ENCODE data around the gene CPZ.
"Not testable (repeated sequence)": the region's sequence is repeated elsewhere in the genome, so short reads cannot be mapped to it uniquely, and the experiment has no call there.

The CPZ gene

DNA sequence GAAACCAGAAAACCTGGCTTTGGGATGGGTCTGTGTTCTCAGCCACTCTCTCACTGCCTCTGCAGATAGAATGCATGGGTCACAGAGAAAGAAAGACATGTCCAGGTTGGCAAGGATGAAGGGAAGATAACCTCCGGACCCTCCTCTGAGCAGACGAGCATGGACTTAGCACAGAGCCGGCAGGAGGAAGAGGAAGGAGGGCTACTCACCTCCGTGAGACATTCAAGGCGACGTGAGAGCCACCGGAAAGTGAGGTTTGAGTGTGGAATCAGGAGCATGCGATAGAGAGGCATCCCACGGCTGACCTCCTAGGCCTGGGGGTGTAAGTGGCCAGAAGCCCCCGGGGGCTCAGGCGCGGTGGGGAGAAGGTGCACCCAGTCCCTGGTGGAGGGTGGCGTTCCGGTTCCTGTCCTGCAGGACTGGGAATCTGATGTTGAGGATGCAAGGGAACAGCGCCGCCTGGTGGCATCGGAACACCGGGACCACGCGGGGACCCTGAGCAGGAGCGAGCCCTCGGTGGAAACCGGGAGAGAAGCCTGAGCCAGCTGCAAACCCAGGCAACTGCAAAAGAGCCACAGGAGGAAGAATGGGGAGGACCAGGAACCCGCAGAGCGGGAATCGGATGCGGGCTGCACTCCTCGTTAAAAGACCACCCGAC, 43.5 kb downstream of the CPZ start:
- DNase-seq (ENCODE audit: low spot score) = not testable (repeated sequence)

DNA sequence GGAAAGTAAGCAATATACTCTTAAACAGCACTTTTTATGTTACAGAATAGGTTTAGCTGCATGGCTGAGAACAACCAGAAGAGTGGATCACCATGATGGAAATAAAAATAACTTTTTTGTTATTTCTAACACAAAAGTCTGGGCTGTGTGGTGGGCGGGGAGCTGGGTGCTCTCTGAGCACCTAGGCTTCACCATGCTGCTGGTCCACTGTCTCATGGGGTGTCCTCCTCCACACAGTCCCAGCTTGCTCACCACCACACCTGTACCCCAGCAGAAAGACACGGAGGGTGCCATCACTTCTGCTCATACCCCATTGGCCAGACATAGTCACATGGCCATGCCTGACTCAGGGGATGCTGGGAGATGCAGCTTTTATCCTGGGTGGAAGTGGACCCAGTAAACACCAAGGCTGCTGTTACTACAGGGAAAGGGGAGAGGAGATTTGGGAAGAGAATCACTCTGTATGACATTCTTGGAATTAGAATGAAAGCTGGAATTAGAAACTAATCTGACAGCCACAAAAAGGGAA, 45.0 kb downstream of the CPZ start:
- no peak for DNase-seq (ENCODE audit: low spot score)

DNA sequence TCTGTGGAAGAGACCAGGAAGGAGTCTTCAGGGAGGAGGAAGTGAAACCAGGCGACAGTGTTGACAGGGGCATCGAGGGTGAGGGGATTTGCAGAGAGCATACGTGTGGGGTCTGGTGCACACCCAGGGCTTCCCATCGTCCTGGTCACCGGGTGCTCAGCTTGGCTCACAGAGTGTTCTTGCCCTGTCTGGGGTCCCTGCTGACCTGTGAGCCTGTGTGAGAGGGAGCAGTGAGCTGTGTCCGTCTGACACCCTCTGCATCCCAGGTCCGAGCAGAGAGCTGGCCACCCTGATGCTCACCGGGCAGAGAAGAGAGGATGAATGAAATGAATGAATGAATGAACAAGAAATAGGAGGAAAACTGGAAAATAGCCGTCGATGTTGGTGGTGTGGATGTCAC, 46.5 kb downstream of the CPZ start:
- DNase-seq (ENCODE audit: low spot score) = no peak

DNA sequence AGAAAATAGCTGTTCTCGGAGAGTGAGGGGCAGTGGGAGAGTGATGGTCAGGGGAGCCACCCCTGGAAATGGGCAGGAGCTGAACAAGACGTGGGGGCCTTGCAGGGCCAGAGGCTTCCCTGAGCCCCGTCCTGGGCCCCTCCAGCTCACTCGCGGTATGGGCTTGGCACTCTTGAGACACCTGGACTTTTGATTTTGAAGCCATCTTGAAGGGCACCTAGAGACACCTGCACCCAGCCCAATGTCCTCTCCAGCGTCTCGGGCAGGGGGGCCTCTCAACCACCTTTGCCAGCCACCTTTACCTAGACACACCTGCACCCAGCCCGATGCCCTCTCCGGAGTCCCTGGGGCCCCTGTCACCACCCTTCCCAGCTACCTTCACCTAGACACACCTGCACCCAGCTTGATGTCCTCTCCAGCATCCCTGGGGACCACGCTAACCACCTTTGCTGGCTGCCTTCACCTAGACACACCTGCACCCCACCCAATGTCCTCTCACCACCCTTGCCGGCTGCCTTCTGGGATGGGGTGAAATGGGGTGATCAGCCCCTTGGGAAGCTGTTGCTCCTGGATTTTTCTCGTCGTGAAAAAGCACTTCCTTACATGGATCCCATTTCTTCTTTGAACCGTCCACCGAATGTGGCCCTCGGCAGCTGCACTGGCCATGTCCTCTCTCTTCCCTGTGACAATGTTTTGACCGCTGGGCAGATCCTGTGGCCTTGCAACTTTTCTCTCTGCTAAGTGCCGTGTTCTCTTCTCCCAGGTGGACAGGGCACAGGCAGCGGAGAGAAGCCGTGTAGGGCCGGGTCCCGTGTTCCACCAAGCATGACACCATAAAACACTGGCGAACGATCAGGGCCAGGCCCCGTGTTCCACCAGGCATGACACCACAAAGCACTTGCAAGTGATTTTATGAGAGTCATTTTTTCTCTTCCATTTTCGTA, 47.5 kb downstream of the CPZ start:
- no peak for DNase-seq (ENCODE audit: low spot score)

DNA sequence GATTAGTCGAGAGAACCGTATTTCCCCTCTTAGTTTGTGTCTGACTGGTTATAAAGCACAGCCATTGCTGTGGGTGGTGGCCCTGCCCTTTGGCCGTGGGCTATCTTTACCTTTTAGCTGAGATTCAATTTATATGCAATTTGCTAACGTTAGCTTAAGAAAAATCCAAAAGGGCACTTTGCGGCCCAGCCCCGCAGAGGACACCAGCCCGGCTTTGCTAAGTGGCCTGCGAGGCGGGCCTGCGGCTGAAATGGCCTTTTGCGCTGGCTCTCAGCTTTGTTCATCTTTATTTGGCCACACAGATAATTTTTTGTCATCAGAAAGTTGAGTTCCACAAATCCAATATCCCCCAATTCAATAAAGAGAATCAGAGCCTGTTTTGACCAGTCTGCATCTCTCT, 48.3 kb downstream of the CPZ start:
- no peak for DNase-seq (ENCODE audit: low spot score)

DNA sequence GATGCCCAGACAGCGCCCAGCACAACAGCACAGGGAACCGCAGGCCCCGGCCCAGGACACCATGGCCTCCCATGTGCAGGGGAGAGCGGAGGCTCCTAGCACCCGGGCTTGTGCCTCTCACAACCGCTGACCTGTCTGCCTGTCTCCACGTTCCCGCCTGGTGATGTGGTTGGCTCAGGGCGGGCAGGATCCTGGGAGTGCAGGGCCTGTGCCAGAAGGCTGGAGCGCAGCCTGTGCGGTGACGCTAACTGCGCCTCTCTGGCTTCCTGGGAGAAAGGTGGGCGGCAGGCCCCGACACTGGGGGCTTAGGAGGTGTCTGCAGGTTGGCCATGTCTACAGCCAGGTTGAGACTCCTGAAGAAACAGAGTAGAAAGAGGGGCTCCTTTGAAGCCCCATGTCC, 48.7 kb downstream of the CPZ start:
- DNase-seq (ENCODE audit: low spot score) = no peak

DNA sequence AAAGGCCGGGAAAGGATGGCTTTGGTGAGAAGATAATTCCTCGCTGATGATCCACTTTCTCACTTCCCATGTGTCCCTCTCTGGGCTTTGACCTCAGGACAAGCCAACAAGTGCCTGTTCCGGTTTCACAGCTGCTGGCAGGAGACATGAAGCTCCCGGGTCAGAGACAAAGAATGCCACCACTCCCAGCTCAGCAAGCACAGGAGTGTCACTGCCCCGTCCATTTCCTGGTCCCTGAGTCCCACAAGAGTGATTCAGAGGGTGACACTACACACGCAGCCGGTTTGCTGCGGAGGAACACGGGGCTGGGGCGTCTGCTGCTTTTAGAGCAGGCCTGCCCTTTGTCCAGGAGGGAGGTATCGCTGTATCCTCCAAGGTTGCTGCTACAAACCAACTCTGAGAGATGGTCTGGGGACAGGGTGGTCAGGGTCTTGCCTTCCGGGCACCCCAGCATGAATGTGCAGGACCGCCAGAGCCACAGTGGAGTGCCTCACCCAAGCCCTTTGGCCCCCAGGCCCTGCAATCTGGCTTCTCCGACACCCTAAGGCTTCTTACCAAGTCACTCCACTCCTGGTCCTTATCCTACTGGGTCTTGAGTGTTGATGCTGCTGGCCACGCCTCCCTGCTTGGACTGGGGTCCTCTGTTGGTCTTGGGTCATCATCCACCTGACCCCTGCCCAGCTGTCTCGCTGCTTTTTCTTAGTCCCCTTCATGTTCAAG, 49.5 kb downstream of the CPZ start:
- no peak for DNase-seq (ENCODE audit: low spot score)

DNA sequence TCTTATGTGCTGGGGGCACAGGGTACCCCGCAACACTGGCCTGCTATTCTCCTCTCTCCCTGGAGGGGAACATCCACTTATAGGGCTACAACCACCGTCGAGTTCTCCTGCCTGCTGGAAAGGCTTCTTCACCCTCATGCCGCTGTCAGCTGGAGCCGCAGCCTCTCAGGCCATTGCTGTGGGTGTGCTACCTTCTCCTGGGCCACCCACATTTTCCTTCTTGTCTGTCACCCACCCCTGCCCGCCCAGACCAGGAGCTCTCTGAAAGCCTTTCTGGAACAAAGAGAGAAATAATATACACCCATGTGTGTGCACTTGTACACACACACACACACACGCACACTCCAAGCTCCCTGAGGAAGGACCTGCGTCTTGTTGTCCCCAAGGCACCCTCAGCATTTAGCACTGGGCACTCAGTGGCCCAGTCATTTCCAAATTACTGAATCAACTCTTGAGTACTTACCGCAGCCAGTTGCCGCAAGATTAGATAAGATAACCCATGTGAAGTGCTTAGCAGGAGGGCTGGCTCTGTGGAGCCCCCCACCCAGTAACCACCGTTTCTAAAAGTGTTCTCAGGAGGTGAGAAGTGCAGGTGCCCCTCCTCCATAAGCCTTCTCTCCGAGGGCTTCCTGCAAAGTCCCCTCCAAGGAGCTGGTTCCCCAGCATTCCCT, 50.2 kb downstream of the CPZ start:
- DNase-seq (ENCODE audit: low spot score) = no peak

DNA sequence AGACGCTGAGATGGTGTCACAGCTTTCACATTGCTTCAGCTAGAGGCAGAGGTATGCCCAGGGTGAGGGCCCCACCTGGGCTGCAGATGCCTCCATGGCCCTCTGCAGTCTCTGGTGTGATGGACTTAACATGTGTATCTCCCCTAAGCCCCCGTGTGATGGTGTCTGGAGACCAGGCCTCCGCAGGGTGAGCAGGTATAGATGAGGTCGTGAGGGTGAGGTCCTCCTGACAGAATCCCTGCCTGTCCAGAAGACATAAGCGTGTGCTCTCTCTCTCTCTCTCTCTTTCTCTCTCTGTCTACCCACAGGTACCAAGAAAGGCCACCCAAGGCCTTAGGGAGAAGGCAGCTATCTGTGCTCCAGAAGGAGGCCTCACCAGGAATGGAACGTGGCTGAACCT, 50.9 kb downstream of the CPZ start:
- DNase-seq (ENCODE audit: low spot score) = no peak

DNA sequence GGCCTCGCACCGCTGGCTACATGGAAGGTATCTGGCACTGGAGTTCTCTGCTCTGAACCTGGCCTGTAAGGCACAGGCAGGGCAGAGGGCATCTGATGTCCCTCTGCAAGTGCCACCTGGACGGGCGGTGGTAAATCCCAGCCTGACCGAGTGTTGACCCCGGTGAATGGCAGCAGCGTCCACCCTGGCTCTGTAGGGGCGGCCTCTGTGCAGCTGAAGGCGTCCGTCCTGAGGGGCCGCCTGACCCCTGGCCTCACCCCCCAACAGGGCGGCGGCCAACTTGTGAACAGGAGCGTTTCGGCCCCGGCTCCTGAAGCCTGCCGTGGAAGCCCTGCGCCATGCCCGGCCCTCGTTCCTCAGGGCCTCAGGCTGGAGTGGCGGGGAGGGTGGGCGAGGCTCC, 51.4 kb downstream of the CPZ start:
- DNase-seq (ENCODE audit: low spot score) = no peak

DNA sequence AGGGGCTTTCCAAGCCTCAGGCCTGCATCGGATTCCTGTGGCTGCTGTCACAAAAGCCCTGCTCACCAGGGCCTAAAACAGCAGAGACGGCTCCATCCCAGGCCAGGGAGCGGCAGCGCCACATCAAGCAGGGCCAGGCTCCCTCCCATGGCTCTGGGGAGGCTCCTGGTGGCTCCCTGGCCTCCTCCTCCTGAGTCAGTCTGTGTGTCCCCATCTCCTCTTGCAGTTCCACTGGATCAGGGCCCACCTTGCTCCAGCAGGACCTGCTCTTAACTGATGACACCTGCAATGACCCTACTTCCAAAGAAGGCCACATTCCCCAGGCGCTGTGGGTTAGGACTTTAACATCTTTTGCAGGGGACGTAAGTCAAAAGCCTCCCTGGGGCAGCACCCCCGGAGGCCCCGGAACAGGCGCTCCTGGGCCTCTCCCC, 51.9 kb downstream of the CPZ start:
- no peak for DNase-seq (ENCODE audit: low spot score)

DNA sequence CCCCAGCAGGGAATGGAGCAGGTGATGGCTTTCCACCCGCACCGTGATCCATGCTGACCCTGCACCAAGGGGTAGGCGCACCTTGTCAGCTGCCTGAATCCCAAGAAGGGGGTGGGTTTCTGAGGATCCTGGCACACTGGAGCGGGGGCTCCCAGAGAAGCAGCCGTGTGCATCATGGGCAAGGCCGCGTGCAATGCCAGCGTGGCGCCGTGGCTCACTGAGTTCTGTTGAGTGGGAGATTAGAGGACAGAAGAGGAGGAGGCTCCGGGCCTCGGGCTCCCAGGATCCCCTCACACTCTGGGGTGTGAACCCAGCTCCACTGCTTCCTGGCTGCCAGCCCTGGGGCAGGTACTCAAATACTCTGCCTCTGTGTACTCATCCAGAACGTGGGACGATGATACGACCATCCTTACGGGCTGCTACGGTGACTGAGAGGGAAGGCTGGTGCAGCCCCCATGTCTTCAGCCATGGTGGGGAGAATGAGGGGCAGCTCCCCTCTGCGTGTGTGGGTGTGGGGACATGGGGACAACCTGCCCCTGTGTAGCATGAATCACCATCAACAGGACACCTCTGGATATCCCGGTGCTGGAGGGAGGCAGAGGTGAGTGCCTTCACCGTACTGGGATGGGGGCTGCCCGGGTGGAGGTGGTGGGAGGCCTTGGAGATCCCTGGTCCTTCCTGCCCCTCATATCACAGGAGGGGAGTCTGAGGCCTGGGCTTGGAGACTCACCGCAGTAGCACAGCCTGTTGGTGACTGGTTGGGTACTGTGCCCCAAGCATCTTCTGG, 52.6 kb downstream of the CPZ start:
- no peak for DNase-seq (ENCODE audit: low spot score)

DNA sequence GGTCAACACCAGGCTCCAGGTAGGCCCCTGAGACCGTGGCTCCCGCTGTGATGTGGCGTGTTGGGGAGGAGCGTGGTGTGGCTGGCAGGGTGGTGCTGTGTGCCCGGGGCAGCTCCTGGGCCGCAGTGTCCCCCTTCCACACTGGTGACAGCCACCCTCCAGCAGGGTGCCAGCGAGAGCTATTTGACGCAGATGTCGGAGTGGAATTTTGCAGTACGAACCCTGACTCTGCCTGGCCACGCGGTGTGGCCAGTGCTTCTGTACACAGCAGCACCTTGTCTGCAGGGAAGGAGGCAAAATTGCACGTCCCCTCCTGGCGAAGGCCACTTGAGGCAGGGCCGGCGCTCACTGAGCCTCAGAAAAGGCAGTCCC, 53.2 kb downstream of the CPZ start:
- no peak for DNase-seq (ENCODE audit: low spot score)

DNA sequence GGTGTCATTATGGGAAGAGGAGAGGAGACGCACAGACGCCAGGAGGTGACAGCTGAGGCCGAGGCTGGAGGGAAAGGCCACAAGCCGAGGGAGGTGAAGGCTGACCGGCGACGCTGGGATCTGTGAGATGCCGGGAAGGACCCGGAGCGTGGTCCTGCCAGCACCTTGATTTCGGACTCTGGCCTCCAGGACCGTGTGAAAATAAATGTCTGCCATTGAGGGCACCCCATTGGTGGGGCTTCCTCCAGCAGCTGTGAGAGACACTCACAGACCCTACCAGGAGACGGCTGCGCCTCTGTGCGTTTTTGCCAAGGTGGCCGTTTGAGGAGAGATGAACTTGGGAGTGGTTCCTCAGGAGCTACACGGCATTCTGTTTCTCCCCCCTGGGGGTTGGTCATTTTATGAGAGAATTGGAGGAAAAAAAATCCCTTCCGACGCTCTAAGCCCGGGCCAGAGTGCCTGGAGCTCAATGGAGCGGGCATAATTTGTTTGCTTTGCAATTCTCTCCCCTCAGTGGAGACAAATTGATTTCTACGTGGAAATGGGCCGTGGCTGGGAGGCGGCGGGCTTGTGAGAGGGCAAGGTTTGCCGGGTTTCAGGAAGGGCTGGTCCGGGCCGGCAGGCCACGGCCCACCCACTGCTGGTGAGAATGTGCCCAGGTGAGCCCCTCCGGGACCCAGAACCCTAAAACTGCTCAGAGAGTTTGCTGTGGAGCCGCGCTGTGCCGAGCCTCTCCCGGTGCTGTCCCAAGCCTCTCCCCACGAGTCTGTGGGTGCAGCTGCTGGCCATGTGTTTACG, 53.9 kb downstream of the CPZ start:
- DNase-seq (ENCODE audit: low spot score) = no peak

DNA sequence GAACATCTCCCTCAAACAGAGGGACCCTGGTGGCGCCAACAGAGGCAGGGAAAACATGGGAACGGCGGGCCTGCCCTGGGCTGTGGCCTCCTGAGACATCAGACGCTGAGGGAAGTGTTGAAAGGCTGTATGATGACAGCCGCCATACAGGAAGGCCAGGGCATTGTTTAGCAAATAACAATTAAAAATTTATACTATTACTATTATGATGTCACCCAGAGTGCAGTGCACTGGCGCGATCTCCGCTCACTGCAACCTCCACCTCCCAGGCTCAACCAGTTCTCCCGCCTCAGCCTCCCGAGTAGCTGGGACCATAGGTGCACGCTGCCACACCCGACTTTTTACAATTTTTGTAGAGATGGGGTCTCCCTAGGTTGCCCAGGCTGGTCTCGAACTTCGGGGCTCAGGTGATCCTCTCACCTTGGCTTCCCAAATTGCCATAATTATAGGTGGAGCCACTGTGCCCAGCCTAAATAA, 54.6 kb downstream of the CPZ start:
- no peak for DNase-seq (ENCODE audit: low spot score)

DNA sequence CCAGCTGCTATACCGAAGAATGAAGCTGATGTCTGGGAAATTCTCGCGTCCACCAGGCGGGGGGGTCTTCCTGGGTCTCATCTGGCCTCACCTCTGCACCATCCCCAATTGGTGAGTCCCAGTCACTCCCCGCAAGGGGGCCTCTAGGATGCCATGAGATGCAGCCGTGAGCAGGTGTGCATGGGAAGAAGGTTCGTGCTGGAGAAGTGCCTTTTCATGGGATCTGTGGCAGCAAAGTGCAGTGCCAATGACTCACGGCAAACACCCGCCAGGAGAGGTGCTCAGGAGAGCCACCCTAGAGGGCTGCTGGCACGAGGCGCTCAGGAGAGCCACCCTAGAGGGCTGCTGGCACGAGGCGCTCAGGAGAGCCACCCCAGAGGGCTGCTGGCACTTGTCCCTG, 55.1 kb downstream of the CPZ start:
- DNase-seq (ENCODE audit: low spot score) = no peak

DNA sequence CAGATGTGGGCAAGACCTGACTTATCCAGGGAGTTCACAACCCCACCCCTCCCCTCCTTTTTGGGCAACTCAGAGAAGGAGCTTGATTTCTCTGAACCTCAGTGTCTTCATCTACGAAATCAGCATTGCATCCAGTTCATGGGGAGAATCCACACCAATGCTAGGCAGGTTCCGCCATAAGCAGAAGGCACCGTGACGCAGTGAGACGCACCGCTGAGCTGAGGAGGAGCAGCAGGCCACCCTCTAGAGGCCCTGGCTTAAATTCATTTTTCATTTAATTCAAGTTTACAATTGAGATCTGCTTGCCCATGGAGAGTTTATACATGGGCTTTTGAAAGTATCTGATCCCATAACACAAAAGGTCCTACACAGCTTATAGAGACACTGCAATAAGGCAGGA, 55.7 kb downstream of the CPZ start:
- DNase-seq (ENCODE audit: low spot score) = no peak

DNA sequence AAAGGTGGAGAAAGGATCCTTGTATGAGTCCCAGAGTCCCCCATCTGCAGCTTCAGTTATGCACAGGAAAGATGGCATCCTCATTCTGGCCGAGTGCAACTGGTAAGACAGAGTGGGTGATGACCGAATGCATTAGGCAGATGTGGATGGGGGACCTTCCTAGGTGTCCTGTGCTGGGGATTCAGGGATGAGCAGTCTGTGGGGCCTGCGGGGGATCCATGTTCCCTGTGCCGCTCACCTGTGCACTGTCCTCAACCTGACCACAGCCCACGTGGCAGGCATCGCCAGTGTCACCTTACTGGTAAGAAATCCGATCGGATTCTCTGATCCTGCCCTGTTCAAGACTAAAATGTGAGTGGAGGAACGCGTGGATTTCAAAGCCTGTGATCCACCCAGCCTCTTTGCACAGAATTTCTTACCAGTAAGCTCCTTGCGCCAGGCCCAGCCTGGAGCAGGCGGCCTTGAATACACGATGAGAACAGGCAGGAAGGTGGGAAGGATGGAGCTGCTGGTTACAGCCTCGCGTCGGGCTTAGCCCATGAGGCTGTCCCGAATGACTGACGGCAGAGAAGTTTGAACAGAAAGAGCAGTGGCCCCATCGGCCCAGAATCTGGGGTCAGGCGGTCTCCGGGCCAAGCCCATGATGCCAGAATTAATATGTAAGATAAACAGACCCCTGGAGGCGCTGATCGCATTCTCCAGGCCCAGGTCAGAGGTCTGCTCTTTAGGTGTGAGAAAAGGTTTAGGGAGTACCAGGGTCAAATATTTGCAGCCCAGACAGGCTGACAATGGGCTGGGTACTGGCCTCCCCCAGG, 56.5 kb downstream of the CPZ start:
- no peak for DNase-seq (ENCODE audit: low spot score)

Data from SK-N-DZ (cell line).